HEK293 (cell line): ENCODE data around the gene NOP9.

Experiments
- CTCF ChIP-seq: fragments of 450-650 bp; formaldehyde crosslinking; IDR thresholded peaks from 2 replicates; pipeline ENCODE4 v1.5.1; 2016; ENCODE audit warnings: missing biosample characterization, missing genetic modification characterization
- GLIS2 ChIP-seq: fragments of 450-650 bp; formaldehyde crosslinking; IDR thresholded peaks from 2 replicates; pipeline ENCODE4 v1.5.1; 2016; ENCODE audit warnings: missing biosample characterization, missing genetic modification characterization
- IKZF3 ChIP-seq: fragments of 450-650 bp; IDR thresholded peaks from 2 replicates; pipeline ENCODE4 v1.5.0; 2018; ENCODE audit warnings: missing biosample characterization, mild to moderate bottlenecking, missing genetic modification characterization, moderate library complexity
- KLF1 ChIP-seq: fragments of 450-650 bp; formaldehyde crosslinking; IDR thresholded peaks from 2 replicates; pipeline ENCODE4 v1.5.1; 2016; ENCODE audit warnings: missing biosample characterization, missing genetic modification characterization
- SCRT1 ChIP-seq: fragments of 450-650 bp; formaldehyde crosslinking; IDR thresholded peaks from 2 replicates; pipeline ENCODE4 v1.5.1; 2016; ENCODE audit warnings: missing biosample characterization, missing genetic modification characterization, borderline replicate concordance
- SETDB1 ChIP-seq: IDR thresholded peaks from one replicate; pipeline ENCODE4 v1.6.1; 2017; ENCODE audit warnings: mild to moderate bottlenecking, low read length, moderate library complexity, mixed read lengths; ENCODE audit not compliant: insufficient read length
- YY1 ChIP-seq: fragments of 450-650 bp; formaldehyde crosslinking; IDR thresholded peaks from 2 replicates; pipeline ENCODE4 v1.5.1; 2018; ENCODE audit warnings: missing biosample characterization, missing genetic modification characterization
- ZNF114 ChIP-seq: fragments of 450-650 bp; formaldehyde crosslinking; IDR thresholded peaks from 2 replicates; pipeline ENCODE4 v1.5.0; 2017; ENCODE audit warnings: missing biosample characterization, missing genetic modification characterization
- ZNF132 ChIP-seq: fragments of 450-650 bp; formaldehyde crosslinking; IDR thresholded peaks from 2 replicates; pipeline ENCODE4 v1.5.1; 2017; ENCODE audit warnings: missing biosample characterization, missing genetic modification characterization, borderline replicate concordance
- ZNF2 ChIP-seq: fragments of 450-650 bp; formaldehyde crosslinking; IDR thresholded peaks from 2 replicates; pipeline ENCODE4 v1.5.1; 2016; ENCODE audit warnings: missing biosample characterization, missing genetic modification characterization
- ZSCAN30 ChIP-seq: fragments of 450-650 bp; IDR thresholded peaks from 2 replicates; pipeline ENCODE4 v1.5.1; 2018; ENCODE audit warnings: missing biosample characterization, mild to moderate bottlenecking, missing genetic modification characterization, moderate library complexity
- TF ChIP-seq, protein P1 (sequence below): fragments of 450-650 bp; formaldehyde crosslinking; IDR thresholded peaks from 2 replicates; pipeline ENCODE4 v1.5.1; 2016; ENCODE audit warnings: missing biosample characterization, missing genetic modification characterization
- TF ChIP-seq, protein P2 (sequence below): fragments of 450-650 bp; formaldehyde crosslinking; IDR thresholded peaks from 2 replicates; pipeline ENCODE4 v1.5.1; 2016; ENCODE audit warnings: missing biosample characterization, missing genetic modification characterization, low read depth

- TF ChIP-seq ZNF114 (tag by site-specific recombination) (no peak), ZNF132 (tag by site-specific recombination) (no peak), ZNF2 (tag by site-specific recombination) (no peak), CTCF (tag by site-specific recombination) (no peak), KLF1 (tag by site-specific recombination) (no peak), SCRT1 (tag by site-specific recombination) (no peak), ZSCAN30 (tag by site-specific recombination) (no peak), GLIS2 (no peak), SETDB1 (no peak), IKZF3 (tag by site-specific recombination) (no peak), YY1 (no peak)
- TF ChIP-seq, protein P1, sequence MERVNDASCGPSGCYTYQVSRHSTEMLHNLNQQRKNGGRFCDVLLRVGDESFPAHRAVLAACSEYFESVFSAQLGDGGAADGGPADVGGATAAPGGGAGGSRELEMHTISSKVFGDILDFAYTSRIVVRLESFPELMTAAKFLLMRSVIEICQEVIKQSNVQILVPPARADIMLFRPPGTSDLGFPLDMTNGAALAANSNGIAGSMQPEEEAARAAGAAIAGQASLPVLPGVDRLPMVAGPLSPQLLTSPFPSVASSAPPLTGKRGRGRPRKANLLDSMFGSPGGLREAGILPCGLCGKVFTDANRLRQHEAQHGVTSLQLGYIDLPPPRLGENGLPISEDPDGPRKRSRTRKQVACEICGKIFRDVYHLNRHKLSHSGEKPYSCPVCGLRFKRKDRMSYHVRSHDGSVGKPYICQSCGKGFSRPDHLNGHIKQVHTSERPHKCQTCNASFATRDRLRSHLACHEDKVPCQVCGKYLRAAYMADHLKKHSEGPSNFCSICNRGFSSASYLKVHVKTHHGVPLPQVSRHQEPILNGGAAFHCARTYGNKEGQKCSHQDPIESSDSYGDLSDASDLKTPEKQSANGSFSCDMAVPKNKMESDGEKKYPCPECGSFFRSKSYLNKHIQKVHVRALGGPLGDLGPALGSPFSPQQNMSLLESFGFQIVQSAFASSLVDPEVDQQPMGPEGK (tag by site-specific recombination) = no peak
- TF ChIP-seq, protein P2, sequence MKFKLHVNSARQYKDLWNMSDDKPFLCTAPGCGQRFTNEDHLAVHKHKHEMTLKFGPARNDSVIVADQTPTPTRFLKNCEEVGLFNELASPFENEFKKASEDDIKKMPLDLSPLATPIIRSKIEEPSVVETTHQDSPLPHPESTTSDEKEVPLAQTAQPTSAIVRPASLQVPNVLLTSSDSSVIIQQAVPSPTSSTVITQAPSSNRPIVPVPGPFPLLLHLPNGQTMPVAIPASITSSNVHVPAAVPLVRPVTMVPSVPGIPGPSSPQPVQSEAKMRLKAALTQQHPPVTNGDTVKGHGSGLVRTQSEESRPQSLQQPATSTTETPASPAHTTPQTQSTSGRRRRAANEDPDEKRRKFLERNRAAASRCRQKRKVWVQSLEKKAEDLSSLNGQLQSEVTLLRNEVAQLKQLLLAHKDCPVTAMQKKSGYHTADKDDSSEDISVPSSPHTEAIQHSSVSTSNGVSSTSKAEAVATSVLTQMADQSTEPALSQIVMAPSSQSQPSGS (tag by site-specific recombination) = no peak
Observed at GRCh38 chr14:24293525-24293924, 6.1 kb upstream of the NOP9 start.
